Measurements from ENCODE around the gene F5.

F5 gene

GRCh38 chr1:169586395-169587255, at the start of gene F5:
TSS of gene F5 (minus strand) at chr1:169586481. CDS start at chr1:169586386, 95 bp downstream.
- DNase-seq, result peak; percentile 62

- no peak for DNase-seq
Observed at GRCh38 chr1:169634877-169635276, 48.6 kb upstream of the F5 start.

- DNase-seq, result no peak
Observed at GRCh38 chr1:169634145-169634544, 47.9 kb upstream of the F5 start.

- DNase-seq, result no peak
Observed at GRCh38 chr1:169631249-169631648, 45.0 kb upstream of the F5 start.

GRCh38 chr1:169630006-169630405, 43.7 kb upstream of the F5 start, which contains the start of gene SELP:
TSS of gene SELP (minus strand) at chr1:169630124. CDS start at chr1:169630074, 50 bp downstream.
- no peak for DNase-seq

GRCh38 chr1:169624912-169625311, 38.6 kb upstream of the F5 start:
- DNase-seq, result no peak

GRCh38 chr1:169624122-169624521, 37.8 kb upstream of the F5 start:
- no peak for DNase-seq

GRCh38 chr1:169623132-169623926, 37.0 kb upstream of the F5 start:
- no peak for DNase-seq

GRCh38 chr1:169620565-169620964, 34.3 kb upstream of the F5 start:
- DNase-seq, result no peak

- DNase-seq, result no peak
Observed at GRCh38 chr1:169618367-169618766, 32.1 kb upstream of the F5 start.

- DNase-seq, result no peak
Observed at GRCh38 chr1:169615803-169616202, 29.5 kb upstream of the F5 start.

- no peak for DNase-seq
Observed at GRCh38 chr1:169610858-169611257, 24.6 kb upstream of the F5 start.

GRCh38 chr1:169610108-169610507, 23.8 kb upstream of the F5 start:
- peak; percentile 11 for DNase-seq

- DNase-seq, result no peak
Observed at GRCh38 chr1:169608226-169608625, 21.9 kb upstream of the F5 start.

- DNase-seq, result no peak
Observed at GRCh38 chr1:169604781-169605560, 18.7 kb upstream of the F5 start.

- DNase-seq, result no peak
Observed at GRCh38 chr1:169601096-169601881, 15.0 kb upstream of the F5 start.

- no peak for DNase-seq
Observed at GRCh38 chr1:169595764-169596711, 9.8 kb upstream of the F5 start.

- DNase-seq, result no peak
Observed at GRCh38 chr1:169594391-169594790, 8.1 kb upstream of the F5 start.

GRCh38 chr1:169590932-169591331, 4.7 kb upstream of the F5 start:
- no peak for DNase-seq

GRCh38 chr1:169588785-169589485, 2.7 kb upstream of the F5 start:
- DNase-seq, result no peak

Data from NCI-H146 (cell line).